ENCODE data around the gene SEPTIN1. TPM values are rescaled to one million over a fixed set of nuclear protein-coding genes. Genes with fewer than 3 reads are reported as not detected.

Gene SEPTIN1
- total RNA-seq, 1 experiment from 2014 or later = not detected

- no peak for DNase-seq (ENCODE audit: low read depth)
These were observed 5.1 kb downstream of the SEPTIN1 start for GRCh38 chr16:30377050-30377811.

DNA sequence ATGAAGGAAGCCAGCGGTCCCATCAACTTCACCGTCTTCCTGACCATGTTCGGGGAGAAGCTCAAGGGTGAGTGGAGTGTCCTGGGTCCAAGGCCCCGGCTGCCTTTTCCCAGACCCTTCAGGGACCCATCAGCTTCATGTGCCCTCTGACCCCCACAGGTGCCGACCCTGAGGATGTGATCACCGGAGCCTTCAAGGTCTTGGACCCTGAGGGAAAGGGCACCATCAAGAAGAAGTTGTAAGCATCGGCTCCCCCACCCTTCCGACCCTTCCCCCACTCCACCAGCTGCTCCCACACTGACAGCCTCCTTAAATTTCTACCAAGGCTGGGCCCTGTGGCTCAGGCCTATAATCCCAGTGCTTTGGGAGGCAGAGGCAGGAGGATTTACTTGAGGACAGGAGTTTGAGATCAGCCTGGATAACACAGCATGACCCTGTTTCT is 5.9 kb downstream of the SEPTIN1 start:
- DNase-seq (ENCODE audit: low read depth) = no peak

DNA sequence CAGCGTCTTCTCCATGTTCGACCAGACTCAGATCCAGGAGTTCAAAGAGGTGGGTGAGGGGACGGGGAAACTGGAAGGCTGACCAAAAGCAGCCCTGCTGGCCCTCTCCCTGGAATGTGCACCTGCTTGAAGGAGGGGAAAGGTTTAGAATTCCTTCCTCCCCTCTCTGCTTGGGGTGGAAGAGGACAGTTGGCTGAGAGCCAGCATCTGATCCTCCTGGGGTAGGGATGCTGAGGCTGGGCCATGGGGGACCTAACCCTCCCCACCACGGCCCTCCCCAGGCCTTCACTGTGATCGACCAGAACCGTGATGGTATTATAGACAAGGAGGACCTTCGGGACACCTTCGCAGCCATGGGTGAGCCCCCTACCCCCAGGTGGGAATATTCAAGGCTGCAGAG is 6.5 kb downstream of the SEPTIN1 start:
- DNase-seq (ENCODE audit: low read depth) = no peak

DNA sequence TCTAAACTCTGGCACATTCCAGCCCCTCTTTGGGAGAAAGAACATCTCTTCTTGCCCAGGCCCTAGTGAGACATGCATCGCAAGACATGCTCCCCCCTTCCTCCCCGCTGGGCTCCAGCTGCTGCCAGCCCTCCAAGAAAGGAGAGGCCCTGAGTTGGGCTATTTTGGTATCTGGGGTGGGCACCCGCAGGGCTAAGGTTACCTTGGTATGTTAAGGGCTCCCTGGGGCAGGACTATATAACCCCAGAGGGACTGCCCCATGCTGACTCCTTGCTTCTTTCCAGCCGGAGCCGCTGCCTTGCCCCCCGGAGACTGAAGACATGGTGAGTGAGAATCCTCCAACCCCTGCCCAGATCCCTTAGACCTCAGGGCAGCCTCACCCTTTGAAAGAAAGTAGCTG is 7.8 kb downstream of the SEPTIN1 start, which contains the start of gene MYL11:
TSS of gene MYL11 (plus strand) at position 265 of the 400 bp plus-strand sequence. CDS start at position 321, 56 bp downstream.
- no peak for DNase-seq (ENCODE audit: low read depth)

GRCh38 chr16:30372725-30373124 is 9.6 kb downstream of the SEPTIN1 start:
- no peak for DNase-seq (ENCODE audit: low read depth)

DNA sequence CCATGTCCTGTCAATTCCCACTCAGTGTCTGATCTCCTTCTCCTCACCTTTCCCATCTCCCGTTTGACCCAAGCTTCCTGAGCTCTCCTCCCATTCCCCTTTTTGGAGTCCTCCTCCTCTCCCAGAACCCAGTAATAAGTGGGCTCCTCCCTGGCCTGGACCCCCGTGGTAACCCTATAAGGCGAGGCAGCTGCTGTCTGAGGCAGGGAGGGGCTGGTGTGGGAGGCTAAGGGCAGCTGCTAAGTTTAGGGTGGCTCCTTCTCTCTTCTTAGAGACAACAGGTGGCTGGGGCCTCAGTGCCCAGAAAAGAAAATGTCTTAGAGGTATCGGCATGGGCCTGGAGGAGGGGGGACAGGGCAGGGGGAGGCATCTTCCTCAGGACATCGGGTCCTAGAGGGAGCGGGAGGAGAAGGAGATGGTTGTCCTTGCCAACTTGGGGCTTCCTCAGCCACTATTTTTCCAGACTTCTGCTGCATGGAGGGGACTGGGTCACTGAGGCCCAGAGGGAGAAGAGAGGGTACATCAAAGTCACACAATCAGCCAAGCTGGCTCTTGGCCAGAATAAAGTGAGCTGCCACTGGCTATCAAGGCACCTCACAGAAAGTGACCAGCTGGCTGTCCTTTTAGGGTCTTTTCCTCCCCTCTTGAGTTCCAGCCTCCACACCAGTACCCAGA is 10.2 kb downstream of the SEPTIN1 start:
- no peak for DNase-seq (ENCODE audit: low read depth)

DNA sequence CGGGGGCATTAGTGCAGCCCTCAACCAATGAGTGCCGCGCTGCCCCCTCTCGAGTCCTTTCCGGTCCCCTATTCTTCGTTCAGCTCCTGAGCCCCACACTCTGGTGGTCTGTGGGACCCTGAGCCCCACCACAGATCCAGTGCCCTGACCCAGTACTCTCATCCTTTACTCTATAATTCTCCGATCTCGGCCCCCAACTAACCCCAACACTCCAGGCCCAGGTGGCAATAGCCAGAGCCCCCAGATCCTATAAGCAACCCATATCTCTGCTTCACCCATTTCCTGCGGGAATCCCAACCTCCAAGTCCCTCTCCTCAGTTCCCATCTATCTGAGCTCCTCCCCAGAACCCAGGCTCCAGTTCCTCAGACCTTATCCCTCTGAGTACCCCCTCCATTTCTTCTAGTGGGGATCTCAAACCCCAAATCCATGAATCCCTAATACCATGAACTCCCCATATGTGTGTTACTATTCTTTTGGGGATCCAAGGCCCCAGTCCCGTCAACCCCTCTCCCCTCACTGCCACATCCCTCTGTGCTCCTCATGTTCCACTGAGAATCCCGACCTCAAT is 11.0 kb downstream of the SEPTIN1 start:
- no peak for DNase-seq (ENCODE audit: low read depth)

GRCh38 chr16:30370456-30371247 is 11.7 kb downstream of the SEPTIN1 start, which contains the start of gene TBC1D10B:
TBC1D10B (minus strand) TSS chr16:30370494; CDS start chr16:30370183, 311 bp downstream.
- DNase-seq (ENCODE audit: low read depth) = peak; percentile 100

- DNase-seq (ENCODE audit: low read depth) = no peak
These were observed 12.4 kb downstream of the SEPTIN1 start for GRCh38 chr16:30369938-30370455.

DNA sequence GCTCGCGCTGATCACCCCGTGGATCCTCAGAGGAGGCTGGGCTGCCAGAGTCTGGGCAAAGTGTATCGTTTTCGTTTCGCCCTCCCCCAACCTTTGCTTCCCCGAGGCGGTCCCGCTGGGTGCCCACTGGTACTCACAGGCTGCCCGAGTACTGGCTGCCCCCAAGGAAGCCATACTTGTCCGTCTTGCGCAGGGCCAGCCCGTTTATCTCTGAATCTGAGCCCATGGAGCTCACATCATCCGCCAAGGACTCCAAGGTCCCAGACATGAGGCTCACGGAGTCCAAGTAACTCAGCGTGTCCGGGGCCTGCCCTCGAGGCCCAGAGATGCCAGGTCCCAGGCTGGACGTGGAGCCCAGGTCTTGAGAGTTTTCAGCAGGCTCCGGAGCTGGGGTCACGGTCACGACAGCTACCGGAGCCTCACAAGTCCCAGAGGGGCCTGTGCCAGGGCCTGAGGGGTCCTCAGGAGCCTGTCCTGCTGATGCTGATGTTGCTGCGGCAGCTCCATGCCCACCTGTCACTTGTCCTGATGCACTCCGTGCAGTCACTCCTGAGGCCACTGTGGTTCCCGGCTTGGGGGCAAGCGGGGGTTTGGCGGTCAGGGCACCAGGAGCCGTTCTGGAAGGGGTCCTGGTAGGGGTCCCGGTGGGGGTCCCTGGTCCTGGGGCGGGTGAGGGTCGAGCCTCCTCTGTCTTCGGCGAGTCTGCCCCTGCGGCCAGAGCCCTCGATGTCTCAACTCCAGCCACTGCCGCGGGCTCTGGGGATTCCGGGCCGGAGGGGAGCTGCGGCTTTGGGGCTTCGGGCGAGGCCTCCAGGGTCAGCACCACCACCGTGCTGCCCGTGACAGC is 13.0 kb downstream of the SEPTIN1 start:
- DNase-seq (ENCODE audit: low read depth) = no peak

GRCh38 chr16:30368792-30369090 is 13.6 kb downstream of the SEPTIN1 start:
- DNase-seq (ENCODE audit: low read depth) = no peak

DNA sequence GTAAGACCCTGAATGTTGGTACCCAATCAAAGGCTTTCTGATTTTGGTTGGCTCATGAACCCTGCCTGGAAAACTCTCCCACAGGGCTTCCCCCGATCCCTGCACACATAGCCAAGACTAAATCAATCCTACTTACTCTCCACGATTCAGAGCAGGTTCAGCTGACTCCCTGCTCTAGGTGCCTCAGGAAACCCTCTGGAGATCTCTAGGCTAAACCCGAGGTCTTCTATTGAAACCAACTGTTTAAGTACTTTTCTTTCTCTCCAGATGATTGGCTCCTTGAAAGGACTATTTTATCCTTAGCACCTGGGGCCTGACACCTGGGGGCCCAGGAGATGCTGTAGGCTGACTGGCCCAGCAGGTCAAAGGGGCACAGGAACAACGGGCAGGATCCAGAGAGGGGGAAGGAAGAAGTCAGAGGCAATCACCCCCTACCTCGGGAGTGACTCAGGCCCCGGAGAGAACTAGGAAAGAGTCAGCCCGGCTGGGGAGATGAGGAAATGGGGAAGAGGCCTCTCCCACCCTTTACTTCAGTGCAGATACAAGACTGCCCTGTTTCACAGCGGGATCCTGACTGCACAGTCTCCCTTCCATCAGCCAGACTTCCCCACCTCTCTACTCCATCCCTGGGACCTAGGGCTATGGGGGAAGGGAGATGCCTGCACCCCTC is 14.1 kb downstream of the SEPTIN1 start:
- peak; percentile 37 for DNase-seq (ENCODE audit: low read depth)

GRCh38 chr16:30367349-30368009 is 14.9 kb downstream of the SEPTIN1 start:
- DNase-seq (ENCODE audit: low read depth) = no peak

- no peak for DNase-seq (ENCODE audit: low read depth)
These were observed 15.8 kb downstream of the SEPTIN1 start for GRCh38 chr16:30366511-30366910.

DNA sequence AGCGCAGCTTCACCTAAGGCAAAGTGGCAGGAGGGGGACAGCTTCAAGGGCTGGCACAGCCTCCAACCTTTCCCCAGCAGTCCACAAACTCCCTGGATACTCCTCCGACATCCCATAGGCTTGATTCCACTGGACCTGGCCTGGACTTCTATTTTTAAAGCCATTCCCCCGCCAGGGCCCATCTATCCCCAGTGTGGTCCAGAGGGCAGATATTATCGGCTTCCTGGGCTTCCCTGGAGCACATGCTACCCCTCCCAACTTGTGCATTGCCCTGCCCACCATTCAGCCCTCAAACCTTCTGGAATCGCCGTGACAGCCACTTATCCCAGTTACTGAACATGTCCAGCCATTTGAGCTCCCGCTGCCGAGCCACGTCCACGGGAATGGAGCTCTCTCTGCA is 17.2 kb downstream of the SEPTIN1 start:
- DNase-seq (ENCODE audit: low read depth) = no peak

DNA sequence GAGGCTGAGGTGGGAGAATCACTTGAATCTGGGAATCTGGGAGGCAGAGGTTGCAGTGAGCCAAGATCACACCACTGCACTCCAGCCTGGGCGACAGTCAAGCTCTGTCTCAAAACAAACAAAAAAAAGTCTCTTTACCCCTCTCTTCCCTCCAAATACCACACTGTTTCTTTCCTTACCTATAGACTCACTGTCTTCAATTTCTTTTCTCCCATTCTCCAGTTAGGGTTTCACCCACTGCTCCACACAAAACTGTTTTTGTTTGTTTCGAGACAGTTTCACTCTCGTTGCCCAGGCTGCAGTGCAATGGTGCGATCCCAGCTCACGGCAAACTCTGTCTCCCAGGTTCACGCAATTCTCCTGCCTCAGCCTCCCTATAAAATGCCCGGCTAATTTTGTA is 21.2 kb downstream of the SEPTIN1 start:
- no peak for DNase-seq (ENCODE audit: low read depth)

DNA sequence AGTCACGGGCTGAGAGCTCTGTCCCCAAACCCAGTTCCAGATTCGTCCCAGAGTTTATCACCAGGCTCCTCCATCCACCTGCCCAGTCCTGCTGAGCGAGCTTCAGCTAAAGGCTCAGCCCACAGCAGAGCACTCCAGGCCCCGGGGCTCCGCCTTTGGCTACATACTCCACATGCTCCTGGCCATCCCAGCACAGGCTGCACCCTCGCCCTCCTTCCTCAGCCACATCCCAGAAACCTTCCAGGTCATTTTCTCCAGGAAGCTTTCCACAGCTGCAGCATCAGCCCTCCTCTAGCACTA is 22.5 kb downstream of the SEPTIN1 start:
- DNase-seq (ENCODE audit: low read depth) = no peak

DNA sequence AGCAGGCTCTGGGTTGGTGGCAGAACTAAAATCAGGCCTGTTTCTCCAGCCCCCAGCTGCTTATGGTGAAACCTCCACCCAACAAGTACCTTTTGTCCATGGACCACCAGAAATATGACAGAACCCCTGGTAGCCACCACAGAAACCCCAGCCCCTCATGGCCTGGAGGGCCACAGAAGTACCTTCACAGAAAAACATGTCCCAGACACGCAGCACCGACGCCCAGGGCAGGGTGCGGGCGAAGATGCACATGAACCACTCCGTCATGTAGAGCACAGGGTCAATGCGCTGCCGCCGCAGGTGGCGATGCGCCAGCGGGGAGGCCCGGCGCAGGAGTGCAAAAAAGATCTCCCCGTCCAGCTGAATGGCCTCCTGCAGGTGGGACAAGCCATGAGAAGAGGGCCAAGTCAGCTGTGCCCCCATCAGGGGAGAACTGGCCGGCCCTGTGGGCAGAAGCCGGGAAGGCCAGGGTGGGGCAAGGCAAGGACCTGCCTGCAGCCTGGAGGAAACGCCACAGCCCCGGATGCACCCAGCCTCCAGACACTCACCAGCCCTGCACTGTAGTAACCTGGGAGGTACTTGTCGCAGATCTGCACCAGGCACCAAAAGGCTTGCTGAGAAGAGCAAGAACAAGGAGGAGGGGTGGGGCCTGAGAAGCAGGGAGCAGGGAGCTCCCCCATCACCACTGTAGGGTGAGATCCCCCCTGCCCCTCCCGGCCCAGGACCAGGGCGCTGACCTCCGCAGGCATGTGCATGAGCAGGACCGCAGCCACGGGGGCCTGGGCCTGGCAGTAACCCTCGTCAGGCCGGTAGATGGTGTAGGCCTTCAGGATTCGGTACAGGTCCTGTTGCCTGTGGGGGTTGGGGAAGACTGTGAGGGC is 23.1 kb downstream of the SEPTIN1 start:
- no peak for DNase-seq (ENCODE audit: low read depth)

DNA sequence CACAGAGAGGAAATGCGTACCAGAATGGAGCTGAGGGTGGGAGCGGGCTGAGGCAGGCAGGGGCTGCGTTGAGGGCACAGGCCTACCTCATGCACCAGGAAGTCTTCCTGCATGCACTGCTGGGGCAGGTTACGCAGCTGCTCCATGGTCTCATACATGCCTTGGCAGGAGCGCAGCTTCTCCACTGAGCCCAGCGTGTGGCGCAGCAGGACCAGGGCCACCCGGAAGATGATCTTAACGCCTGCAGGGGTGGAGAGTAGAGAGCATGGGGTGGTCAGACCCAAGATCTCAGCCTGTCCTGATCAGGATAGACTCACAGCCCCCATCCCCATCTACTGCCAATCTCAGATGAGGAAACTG is 23.8 kb downstream of the SEPTIN1 start:
- no peak for DNase-seq (ENCODE audit: low read depth)

Measured in RPMI7951 (cell line).